HG03175 (cell line): ENCODE measurements around the gene WT1.

Experiments
- ATAC-seq: cut with Tn5 transposase; IDR thresholded peaks from one replicate; pipeline ENCODE4 v1.9.1; 2021; ENCODE audit warnings: mild to moderate bottlenecking, moderate library complexity; ENCODE audit not compliant: unreplicated experiment

Gene WT1

GRCh38 chr11:32425761-32426160 lies 9.6 kb downstream of the WT1 start:
- ATAC-seq: no peak

- no peak for ATAC-seq
These were observed 12.8 kb downstream of the WT1 start for GRCh38 chr11:32422545-32422944.

DNA sequence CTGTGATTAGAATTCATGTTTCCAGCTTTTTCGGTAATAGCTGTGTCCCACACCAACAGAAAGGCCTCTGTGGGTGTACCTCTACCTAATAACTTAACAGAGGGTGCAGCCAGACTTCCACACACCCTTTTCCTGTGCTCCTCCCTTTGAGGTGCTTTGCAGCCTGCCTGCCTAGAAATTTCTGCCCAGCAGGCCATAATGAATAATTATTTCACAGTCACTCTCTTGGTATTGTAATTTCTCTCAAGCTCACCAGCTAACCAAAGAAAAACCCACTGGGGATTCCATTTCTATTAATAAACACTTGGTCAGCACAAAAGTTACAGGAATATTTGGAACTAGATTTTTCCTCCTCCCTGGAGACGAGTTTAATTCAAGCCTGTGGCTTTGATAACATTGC lies 13.3 kb downstream of the WT1 start:
- ATAC-seq: no peak

DNA sequence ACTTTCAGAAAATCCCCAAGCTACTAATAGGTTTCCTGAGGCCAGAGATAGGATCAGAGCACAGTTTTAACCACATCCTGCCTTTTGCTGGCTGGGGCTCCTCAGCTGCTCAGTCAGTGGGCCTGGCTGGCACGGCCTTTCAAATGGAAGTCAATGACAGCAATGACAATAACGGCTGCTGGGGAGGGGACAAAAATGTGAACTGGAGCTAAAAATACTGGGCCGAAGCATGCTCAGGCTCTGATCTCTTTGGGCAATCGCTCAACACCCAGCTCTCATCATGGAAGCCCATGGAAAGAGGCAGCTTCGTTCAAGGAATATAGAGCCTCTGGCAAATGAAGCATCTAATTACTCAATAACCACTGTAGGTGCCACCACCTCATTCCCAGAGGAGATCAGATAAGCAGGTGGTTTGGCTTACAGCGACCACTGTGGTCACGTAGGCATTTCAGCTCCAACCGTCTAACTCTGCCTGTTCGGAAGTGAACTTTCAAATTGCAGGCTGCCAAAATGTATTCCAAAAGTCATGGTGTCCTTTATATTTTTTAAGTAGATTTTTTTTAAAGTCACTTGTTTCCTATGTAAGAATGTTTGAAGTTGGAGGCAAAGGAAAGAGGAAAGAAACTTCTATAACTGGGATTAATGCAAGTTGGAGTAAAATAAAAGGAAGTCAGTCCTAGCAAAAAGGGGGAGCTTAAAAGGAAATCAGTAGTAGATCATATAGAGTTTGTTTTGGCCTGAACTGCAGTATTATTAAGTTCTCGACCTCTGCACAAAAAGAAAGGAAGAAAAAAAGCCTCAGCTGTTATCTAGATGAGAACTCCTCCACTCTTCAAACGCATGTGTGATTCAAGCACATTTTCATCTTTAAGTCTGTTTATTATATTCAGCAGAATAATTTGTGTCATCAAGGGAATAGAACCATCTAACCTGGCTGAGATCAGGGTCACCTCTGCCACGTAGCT lies 14.1 kb downstream of the WT1 start:
- peak; percentile 87 for ATAC-seq

- no peak for ATAC-seq
These were observed 15.2 kb downstream of the WT1 start for GRCh38 chr11:32420139-32420538.

- ATAC-seq: no peak
These were observed 16.5 kb downstream of the WT1 start for GRCh38 chr11:32418836-32419235.

- no peak for ATAC-seq
These were observed 17.5 kb downstream of the WT1 start for GRCh38 chr11:32417806-32418205.

- no peak for ATAC-seq
These were observed 19.0 kb downstream of the WT1 start for GRCh38 chr11:32416301-32416700.

DNA sequence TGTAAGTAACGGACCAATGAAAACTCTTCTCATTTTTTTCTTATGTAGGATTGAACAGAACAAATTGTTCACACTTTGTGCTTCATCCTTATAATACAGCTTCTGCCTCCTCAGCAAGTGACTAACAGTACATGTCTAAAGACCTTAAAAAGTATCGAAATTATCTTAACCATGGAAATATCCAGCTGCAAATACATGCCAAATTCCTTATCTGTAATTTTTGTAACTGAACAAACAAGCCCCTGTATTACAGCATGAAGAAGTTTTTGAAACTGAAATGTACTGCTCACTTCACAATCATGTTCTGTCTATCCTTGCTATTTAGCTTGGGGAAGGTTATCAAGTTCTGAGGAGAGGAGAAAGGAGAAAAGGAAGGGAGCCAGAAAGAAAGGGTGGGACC lies 20.4 kb downstream of the WT1 start:
- no peak for ATAC-seq

GRCh38 chr11:32411942-32412615 lies 23.3 kb downstream of the WT1 start:
- ATAC-seq: no peak

GRCh38 chr11:32405592-32405991 lies 29.7 kb downstream of the WT1 start:
- ATAC-seq: no peak

GRCh38 chr11:32402836-32403235 lies 32.5 kb downstream of the WT1 start:
- no peak for ATAC-seq

GRCh38 chr11:32400670-32401369 lies 34.5 kb downstream of the WT1 start:
- ATAC-seq: no peak

DNA sequence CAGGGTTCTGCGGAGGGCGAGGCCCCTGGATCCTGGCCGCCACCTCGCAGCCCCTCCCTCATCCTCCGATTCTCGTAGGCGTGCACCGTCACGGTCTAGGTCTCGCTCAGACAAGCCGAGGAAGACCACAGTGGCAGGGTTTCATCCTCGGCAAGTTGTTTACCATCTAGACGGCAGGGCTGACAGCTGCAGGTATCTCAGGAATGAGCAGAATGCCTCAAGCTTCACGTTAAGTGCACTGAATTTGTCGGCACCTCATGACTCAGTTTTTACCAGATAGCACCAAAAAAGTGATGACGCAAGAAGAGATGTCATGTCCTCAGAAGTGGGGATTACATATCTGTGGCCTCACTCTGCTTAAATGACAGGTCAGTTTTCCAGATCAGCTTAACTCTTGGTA lies 35.1 kb downstream of the WT1 start:
- no peak for ATAC-seq

DNA sequence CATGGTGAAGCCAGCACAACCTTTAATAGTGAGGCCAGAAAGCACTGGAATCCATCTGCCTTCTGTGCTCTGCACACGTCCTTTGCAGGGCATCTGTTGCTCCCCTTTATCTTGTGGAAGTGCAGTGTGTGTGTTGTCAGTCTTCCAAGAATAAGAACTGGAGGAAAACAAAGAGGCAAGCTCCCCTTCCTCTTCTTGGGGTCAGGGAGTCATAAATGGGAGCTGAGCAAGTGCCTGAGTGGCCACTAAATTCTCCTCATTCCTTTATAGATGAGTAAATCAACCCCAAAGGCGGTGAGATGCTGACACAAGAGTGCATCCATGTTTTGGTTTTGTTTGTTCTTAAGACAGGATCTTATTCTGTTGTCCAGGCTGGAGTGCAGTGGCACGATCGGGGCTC lies 38.3 kb downstream of the WT1 start:
- no peak for ATAC-seq

DNA sequence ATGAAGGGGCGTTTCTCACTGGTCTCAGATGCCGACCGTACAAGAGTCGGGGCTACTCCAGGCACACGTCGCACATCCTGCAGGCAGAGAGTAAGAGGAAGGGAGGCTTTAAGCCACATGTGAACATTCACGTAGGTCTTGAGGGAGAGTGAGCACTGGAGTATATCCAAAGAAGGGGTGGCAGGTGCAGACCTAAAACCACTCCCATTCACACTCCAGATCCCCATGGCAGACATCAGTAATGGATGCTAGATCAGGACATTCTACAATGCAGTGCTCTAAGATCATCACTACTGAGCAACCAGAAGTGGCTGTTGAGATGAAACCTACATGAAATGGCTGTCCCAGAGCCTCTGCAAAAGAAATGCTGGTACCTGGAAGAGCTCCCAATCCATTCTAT lies 39.0 kb downstream of the WT1 start:
- peak; percentile 61 for ATAC-seq

DNA sequence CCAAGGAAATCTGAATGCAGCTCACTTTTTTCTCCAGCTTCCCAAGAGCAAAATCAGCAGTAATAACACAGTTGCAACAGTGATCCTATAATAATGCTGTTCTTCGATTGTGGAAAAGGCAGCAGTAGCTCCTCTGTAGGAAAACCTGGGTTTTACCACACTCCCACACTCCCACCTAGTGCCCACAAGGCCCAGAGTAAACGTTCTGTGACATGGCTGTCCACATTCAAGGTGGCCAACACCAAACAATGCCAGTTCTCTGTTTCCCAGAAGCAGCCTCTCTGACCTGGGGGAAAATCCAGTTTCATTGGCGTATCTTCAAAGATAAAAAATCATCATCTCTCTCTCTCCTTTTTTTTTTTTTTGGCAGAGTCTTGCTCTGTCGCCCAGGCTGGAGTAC lies 40.2 kb downstream of the WT1 start:
- no peak for ATAC-seq

DNA sequence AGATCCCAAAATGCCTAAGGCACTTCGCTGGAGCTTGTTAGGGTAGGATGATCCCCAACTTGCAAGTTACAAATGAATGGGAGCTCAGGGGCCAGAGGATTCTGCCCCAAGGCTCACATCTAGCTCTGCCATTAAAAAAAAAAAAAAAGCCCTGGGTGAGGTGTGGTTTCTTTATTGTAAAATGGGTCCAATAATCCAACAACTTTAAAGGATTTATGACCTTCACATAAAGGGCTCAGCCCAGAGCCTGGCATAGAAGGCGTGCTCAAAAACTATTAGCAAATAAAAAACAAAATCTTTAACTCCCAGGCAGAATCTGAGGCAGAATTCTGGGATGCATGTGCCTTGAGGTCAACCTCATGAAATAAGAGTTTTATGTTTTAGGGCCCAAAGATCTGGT lies 42.5 kb downstream of the WT1 start:
- no peak for ATAC-seq

DNA sequence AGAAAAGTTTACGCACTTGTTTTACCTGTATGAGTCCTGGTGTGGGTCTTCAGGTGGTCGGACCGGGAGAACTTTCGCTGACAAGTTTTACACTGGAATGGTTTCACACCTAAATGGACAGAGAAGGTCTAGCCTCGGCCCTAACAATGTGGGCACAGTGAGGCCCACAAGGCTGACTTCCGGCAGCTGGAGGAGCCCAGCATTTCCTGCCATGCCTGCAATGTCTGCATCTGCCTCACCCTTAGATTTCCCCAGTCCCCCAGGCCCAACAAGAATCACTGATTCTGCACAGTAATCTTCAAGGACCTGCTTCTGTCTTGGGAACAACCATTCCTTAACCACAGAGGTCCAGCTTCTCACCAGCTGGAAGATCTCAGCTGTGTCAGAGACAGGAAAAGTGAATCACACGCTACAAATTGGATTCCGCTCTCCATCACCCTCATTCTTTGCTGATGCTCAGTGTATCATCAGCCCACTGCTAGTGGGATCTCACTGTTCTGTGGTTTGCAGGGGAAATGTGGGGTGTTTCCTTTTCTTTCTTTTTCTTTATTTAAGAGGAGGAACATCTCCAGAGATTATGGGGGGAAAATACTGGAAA lies 43.3 kb downstream of the WT1 start:
- no peak for ATAC-seq

GRCh38 chr11:32391479-32391878 lies 43.9 kb downstream of the WT1 start:
- ATAC-seq: no peak

DNA sequence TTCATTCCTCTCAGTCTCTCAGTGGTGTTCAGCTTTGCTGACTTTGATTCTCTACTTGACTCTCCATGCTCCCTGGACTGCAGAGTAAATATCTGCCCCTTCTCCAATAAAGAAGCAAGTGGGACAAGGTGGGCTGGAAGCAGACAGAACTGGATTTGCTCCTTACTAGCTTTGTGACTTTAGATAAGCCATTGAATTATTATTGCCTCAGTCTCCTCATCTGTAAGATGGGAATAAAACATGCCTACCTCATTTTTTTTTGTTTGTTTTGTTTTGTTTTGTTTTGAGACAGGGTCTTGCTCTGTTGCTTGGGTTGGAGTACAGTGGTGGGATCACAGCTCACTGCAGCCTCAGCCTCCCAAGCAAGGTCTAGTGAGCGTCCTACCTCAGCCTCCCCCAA lies 44.6 kb downstream of the WT1 start:
- ATAC-seq: no peak
